Measurements from ENCODE around the gene NGB.

DNA sequence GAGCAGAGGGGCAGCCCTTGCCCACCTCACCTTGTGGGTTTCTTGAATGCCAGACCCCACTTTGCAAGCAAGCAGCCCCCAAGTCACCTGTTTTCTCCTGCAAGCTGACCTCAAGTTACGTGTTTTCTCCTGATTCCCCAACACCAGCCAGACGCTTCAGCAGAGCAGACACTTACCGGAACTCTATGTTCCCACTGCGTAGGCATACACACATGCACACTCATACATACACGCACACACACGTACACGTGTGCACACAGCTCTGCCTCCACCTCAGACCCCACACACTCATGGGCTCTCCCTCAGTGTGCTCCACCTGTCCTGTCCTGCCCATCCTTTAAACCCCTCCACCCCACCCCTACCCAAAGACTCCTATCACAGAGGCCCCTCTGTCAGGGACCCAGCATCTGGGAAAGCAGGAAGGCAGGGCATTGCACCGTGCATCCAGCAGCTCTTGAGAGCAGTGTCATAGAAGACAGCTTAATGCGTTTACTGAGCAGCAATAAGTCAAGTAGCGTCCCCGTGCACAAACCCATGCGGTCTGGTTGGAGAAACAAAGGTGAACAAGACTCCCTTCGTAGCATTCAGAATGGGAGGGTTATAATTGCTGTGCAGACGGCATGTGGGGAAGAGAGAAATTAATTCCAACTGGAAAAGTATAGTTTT, 45.0 kb downstream of the NGB start:
- TF ChIP-seq, protein P1, sequence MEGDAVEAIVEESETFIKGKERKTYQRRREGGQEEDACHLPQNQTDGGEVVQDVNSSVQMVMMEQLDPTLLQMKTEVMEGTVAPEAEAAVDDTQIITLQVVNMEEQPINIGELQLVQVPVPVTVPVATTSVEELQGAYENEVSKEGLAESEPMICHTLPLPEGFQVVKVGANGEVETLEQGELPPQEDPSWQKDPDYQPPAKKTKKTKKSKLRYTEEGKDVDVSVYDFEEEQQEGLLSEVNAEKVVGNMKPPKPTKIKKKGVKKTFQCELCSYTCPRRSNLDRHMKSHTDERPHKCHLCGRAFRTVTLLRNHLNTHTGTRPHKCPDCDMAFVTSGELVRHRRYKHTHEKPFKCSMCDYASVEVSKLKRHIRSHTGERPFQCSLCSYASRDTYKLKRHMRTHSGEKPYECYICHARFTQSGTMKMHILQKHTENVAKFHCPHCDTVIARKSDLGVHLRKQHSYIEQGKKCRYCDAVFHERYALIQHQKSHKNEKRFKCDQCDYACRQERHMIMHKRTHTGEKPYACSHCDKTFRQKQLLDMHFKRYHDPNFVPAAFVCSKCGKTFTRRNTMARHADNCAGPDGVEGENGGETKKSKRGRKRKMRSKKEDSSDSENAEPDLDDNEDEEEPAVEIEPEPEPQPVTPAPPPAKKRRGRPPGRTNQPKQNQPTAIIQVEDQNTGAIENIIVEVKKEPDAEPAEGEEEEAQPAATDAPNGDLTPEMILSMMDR (conservative IDR thresholded peaks at IDR 0.05 in 1 of 2, IDR thresholded peaks at IDR 0.05 in 1 of 2; ENCODE audit: low read depth in 1 of 2, low read length in 2 of 2): no peak
- TF ChIP-seq EZH2 (IDR thresholded peaks at IDR 0.05; ENCODE audit: low read length, missing control alignments): no peak

Measured in fibroblast of lung (primary cell).